ENCODE results near the gene HSPH1.

GRCh38 chr13:31198519-31198918, 36.8 kb upstream of the HSPH1 start:
- TF ChIP-seq CTCF (IDR thresholded peaks at IDR 0.05; ENCODE audit: low read depth, low read length, missing input control): no peak
- TF ChIP-seq FOXA2 (IDR thresholded peaks at IDR 0.05): no peak
- TF ChIP-seq TAF1 (conservative IDR thresholded peaks at IDR 0.05): no peak
- TF ChIP-seq MAX (IDR thresholded peaks at IDR 0.05): no peak
- no peak for TF ChIP-seq ATF3 (IDR thresholded peaks at IDR 0.05)
- TF ChIP-seq FOXA1 (IDR thresholded peaks at IDR 0.05): no peak
- TF ChIP-seq EGR1 (IDR thresholded peaks at IDR 0.05; ENCODE audit: low read depth in 2 of 2): no peak
- TF ChIP-seq REST (IDR thresholded peaks at IDR 0.05): no peak
- no peak for TF ChIP-seq RAD21 (IDR thresholded peaks at IDR 0.05)
